DMS 273 (cell line): ENCODE data around the gene ZNF423.

ENCODE experiments used
- DNase-seq: peaks from one replicate; lab custom pipeline; 2025; ENCODE audit not compliant: unreplicated experiment; lab: John Stamatoyannopoulos, UW

Gene ZNF423

GRCh38 chr16:49788986-49789385 lies 66.9 kb downstream of the ZNF423 start:
- no peak for DNase-seq

GRCh38 chr16:49788572-49788971 lies 67.3 kb downstream of the ZNF423 start:
- DNase-seq, result no peak

DNA sequence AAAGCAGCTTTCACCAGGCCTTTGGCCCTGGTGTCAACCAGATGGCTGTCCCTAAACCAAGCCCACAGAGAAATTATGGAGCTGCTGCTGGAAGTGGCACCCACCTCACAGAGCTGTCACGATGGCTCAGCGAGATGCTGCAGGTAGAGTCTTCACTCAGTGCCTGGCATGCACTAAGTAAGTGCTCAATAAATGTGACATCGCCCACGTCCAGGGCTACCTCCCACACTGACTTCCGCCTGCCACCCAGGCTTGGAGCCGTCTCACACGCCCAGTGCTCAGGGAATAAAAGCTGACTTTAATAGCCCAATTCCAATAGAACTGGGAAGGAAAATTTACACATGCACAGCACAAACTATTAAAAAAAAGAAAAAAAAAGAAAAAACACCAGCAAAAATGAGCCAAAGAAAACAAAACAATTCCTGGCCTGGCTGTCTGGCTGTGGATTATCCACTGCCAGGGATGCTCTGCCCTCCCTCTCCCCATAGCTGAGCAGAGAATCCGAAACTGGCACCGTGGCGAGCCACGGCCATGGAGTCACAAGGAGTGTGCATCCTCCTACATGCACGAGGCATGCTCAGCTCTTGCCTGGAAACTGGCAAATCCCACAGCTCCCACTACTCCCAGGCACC lies 68.9 kb downstream of the ZNF423 start:
- DNase-seq, result no peak

DNA sequence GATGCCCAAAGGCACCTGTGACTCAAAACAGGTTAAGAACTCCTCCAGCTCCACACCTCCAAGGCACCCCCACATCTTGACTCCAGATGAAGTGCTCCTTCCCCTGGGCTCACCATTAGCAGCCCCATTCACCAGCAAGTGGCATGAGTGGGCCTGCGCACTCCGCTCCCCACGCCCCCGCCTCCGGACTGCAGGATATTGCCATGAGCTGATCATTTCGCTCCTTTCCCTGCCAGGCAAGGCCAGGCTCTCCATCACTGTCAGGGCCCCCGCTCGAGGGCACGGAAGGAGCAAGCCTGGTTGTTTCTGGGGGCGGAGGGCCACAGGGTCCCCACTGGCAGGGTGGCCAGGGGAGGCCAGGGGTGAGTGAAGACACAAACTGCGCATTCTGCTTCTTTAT lies 69.9 kb downstream of the ZNF423 start:
- DNase-seq, result no peak

DNA sequence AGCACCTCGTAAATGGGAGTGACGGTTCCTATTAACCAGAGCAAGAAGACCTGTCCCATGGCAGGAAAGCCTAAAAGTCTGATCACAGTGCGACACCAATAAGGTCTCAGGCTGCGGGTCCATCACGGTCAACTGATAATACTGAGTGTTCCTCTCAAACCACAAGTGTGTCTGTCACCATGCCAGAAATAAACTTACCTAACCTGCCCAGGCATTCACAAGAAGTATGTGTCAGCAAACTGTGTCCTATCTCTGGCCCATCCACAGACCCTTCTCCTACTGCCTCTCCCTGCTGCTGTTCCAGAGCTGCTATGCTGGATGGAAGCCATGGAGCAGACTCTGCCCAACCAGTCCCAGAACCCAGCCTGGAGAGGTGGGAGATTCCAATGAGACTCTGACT lies 73.5 kb downstream of the ZNF423 start:
- DNase-seq, result no peak

DNA sequence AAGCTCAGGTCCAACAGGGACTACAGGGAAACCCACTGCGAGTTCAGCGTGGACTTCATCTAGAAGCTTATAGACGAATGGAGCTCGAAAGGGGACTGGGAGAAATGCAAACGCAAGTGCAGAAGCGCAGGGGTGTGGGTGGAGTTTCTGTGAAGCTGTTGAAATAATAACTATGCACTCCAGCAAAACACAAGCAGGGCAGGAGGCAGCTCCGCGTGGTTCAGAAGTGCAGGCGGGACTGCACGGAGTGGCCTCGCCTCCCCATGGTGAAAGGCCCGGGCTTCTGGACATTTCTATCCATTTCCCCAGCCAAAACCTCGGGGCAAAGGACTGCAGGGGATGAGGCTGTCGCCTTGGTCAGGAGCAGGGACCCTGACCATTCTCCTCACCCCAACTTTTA lies 74.5 kb downstream of the ZNF423 start:
- DNase-seq, result no peak

- DNase-seq, result no peak
Observed at GRCh38 chr16:49780433-49780832, 75.5 kb downstream of the ZNF423 start.

DNA sequence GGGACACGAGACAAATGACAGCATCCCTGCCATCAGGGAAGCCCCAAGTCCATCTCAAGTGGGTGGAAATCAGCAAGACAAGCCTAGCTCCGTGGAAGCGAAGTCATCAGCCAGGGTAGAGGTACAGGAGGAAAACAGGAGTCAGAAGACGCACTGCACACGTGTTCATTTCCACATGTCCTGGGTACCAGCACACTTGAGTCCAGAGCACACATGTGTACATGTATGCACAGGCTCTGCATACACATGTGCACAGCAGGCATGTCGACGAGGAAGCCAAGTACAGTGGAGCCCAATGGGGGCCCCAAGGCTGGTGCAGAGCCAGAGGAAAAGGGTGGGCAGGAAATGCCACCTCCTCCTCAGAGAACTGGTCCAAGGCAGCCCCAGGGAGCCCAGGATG lies 75.9 kb downstream of the ZNF423 start:
- no peak for DNase-seq

DNA sequence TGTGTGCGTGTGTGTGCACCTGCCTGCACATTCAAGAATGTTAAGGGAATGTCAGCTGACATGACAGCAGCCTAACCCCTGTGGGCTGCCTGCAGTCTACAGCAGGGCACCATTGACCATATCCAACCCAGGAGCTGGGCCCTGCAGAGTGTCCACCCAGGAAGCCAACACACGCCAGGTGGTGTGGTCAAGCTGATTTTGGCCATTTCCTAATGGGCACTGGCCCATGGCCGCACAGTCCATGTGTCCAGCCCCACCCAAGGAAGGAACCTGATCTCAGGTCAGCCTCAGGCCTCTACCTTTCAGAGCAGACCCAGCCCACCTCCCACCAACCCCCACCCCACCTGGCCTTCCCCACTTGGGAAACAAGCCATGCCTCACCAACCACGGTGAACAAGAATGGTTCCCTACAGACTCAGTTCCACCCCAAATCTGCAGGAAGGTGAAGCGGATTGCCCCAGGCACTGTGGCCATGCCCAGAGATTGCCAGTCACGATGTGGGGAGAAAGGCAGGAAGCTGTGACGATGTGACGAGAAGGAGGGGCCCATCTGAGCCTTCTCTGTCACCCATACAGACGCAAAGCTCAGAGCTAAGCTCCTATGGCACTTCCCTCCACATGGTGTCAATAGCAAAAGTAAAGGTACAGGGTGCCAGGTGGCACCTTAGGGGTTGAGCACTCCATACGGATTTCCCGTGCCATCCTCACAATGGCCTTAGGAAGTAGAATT lies 77.5 kb downstream of the ZNF423 start:
- no peak for DNase-seq

DNA sequence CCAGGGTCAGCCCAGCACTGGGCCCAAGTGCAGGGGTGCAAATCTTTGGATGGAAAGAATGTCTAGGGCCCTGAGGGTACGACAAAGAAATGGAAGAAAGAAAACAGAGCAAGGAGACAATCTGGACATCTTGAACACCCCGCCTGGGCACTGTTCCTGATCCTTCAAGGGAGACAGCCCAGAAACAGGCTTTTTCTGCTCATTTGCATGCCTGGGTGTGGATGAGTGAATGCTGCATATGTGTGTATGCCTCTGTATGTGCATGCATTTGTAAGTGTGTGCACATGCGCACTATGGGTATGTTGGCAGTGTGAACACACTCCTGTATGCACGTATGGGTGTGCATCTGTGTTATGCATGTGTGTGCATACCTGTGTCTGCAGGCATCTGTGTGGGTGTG lies 79.2 kb downstream of the ZNF423 start:
- no peak for DNase-seq

DNA sequence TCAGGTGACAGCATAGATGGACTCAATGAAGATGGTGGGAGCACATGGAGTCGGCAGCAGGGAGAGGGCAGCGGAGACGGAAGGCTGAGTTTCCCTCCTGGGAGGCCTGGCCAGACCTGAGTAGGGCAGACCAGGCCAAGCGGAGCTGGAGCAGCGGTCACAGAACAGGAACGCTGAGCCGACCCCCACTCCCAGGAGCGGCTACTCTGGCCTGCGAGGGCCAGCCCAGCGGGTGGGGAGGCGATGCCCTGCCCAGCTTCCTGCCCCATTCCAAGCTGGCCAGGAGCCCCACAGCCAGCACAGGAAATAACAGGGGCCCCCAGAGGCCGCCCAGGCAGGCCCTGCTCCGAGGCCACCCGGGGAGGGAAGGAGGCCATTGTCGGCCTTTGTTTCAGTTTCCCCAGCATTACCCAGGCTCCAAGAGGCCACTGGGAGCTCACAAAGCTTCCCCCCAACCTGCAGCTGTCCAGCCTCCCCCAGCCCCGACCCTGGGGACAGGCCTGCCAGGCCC lies 79.8 kb downstream of the ZNF423 start:
- no peak for DNase-seq

GRCh38 chr16:49775581-49775980 lies 80.3 kb downstream of the ZNF423 start:
- no peak for DNase-seq

DNA sequence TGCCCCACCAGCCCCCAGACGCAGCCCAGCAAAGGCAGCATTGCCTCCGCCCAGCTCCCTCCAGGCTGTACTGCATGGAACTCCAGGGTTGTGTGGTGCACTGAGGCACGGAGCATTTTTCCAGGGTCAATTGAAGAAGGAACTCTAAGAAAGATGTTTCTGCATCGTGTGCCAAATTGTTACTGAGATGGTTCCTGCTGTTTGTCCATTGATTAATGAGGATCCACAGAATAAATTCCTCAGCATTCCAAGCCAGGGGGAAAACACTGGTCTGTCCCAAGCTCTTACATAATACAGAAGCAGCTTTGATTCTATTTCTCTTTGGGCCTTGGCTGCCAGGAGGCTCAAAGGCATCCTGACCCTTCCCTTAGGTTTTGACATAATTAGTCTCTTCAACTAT lies 80.9 kb downstream of the ZNF423 start:
- no peak for DNase-seq

- no peak for DNase-seq
Observed at GRCh38 chr16:49773534-49774475, 82.1 kb downstream of the ZNF423 start.

- no peak for DNase-seq
Observed at GRCh38 chr16:49767998-49768397, 87.9 kb downstream of the ZNF423 start.

DNA sequence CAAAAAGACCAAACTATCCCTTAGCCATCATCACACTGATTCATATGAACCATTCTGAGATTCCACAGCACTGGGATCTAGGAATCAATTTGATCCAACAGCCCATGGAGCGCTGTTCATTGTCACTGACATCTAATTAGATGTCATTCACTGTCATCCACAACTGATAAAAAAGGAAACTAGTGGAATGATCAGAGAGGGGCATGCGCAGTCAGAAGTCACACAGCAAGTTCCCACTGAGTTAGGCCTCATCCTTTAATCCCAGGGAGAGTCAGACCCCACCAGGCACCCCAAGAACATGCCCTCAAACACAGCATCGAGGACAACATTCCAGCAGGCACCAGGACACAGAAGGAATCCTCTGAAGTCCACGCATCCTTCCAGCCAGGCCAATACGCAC lies 88.5 kb downstream of the ZNF423 start:
- DNase-seq, result no peak

DNA sequence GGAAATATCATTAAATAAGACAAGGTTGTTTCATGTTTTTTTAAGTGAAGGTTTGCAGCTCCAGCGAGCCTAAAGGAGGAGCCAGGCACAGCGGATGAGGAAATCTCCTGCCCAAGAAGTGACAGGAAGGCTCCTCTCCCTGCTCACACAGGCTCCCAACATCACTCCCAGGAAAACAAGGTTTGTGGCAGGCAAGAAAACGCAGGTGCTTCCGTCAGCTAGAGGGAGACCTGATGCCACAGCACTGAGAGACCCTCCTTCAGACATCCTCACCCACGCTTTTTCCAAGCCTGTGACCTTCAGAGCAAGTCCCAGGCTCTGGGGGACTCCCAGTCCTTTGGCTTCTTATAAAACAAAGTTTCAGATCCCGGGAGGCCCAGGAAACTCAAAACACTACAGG lies 89.7 kb downstream of the ZNF423 start:
- no peak for DNase-seq

GRCh38 chr16:49763826-49764225 lies 92.1 kb downstream of the ZNF423 start:
- DNase-seq, result no peak

GRCh38 chr16:49760815-49761214 lies 95.1 kb downstream of the ZNF423 start:
- no peak for DNase-seq

DNA sequence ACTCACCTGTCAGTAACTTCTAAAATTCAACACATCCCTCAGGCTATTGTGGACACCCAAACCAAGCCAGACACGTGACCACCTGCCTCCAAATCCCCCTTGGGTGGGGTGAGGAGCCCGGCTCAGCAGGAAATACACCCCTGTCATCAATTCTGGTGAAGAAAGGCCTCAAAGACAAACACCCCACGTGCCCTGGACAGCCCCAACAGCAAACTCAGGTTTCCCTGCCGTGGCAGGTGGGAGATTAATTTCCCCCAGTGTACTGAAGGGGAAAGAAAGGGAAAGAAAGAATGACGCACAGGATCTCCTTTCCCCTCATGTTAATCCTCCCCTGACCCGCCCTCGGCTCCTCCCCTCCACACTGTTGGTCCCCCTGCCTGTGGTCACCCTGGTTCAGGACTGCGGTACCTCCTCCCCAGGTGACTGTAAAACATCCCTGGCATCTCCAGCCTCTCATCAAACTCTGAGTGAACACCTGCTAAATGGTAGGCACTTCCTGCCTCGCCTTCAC lies 98.3 kb downstream of the ZNF423 start:
- no peak for DNase-seq

DNA sequence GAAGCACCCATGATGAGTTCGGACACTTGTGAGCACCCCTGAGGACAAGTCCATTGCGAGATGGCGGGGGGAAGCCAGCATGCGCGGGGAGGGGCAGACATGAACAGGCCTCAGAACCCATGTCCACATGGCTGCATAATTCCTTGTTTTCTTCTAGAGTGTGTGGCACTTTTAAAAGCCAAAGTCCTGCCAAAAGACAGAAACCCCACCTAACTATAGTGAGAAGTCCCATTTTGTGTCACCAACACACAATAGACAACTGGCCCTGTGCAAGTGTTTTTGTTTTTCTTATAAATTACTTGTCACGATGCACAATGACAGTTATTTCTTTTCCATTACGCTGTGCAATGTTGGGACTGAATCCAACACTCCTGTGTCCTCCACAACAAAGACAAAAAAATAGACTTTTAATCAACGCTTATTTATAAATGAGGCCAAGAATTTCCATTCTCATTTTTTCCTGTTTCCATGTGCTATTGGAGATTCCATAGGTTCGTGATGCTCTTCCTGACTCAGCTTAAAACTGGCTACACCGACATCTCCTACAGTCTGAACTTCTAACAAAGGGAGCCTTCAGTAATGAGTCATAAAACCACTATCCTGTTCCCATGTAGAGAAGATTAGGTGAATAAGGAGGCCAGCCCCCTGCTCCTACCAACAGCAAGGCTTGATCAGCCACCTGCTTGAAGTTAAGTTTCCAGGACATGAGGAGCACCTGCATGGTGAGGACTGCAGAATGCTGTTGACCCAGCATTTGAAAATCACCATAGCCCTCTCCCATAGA lies 98.9 kb downstream of the ZNF423 start:
- DNase-seq, result no peak
